NCI-H1930 (cell line): Measurements from ENCODE around the gene GSTK1.
"Not testable (repeated sequence)": the region's sequence is repeated elsewhere in the genome, so short reads cannot be mapped to it uniquely, and the experiment has no call there.

Source experiments
- DNase-seq, 2 experiments: peaks; one replicate each; lab custom pipeline; 2025; lab: John Stamatoyannopoulos, UW

The GSTK1 gene

GRCh38 chr7:143238289-143238980 lies 24.8 kb upstream of the GSTK1 start:
- DNase-seq: no peak

- no peak for DNase-seq
Measured at GRCh38 chr7:143239813-143240212, 23.4 kb upstream of the GSTK1 start.

- DNase-seq: peak; percentile 21 to 58
Measured at GRCh38 chr7:143240291-143241168, 22.7 kb upstream of the GSTK1 start.

- DNase-seq: no peak
Measured at GRCh38 chr7:143242306-143242705, 20.9 kb upstream of the GSTK1 start.

- no peak for DNase-seq
Measured at GRCh38 chr7:143243111-143243510, 20.1 kb upstream of the GSTK1 start.

- DNase-seq: no peak
Measured at GRCh38 chr7:143243614-143244013, 19.6 kb upstream of the GSTK1 start.

GRCh38 chr7:143244321-143244720 lies 18.9 kb upstream of the GSTK1 start:
- no peak for DNase-seq

GRCh38 chr7:143245123-143245522 lies 18.1 kb upstream of the GSTK1 start:
- peak in 1 of 2 experiments; percentile 18 for DNase-seq

GRCh38 chr7:143247372-143247771 lies 15.9 kb upstream of the GSTK1 start:
- DNase-seq: no peak

- no peak for DNase-seq
Measured at GRCh38 chr7:143248761-143249354, 14.4 kb upstream of the GSTK1 start.

GRCh38 chr7:143250199-143250598 lies 13.0 kb upstream of the GSTK1 start:
- DNase-seq: no peak

GRCh38 chr7:143250822-143251221 lies 12.4 kb upstream of the GSTK1 start:
- DNase-seq: no peak

- DNase-seq: no peak
Measured at GRCh38 chr7:143252006-143252405, 11.2 kb upstream of the GSTK1 start.

- DNase-seq: no peak
Measured at GRCh38 chr7:143255564-143255963, 7.7 kb upstream of the GSTK1 start.

GRCh38 chr7:143256325-143256724 lies 6.9 kb upstream of the GSTK1 start:
- DNase-seq: no peak

- no peak for DNase-seq
Measured at GRCh38 chr7:143256932-143257331, 6.3 kb upstream of the GSTK1 start.

GRCh38 chr7:143257501-143257900 lies 5.7 kb upstream of the GSTK1 start:
- no peak for DNase-seq

GRCh38 chr7:143258831-143259230 lies 4.4 kb upstream of the GSTK1 start:
- DNase-seq: no peak

- DNase-seq: no peak
Measured at GRCh38 chr7:143259765-143260164, 3.5 kb upstream of the GSTK1 start.

- DNase-seq: no peak
Measured at GRCh38 chr7:143261901-143262300, 1.3 kb upstream of the GSTK1 start.

GRCh38 chr7:143264196-143264568 lies 941 bp downstream of the GSTK1 start:
- not testable (repeated sequence) for DNase-seq

- DNase-seq: no peak
Measured at GRCh38 chr7:143265017-143265693, 1.9 kb downstream of the GSTK1 start.
